ENCODE measurements around the gene PHKB. TPM values are rescaled to one million over a fixed set of nuclear protein-coding genes. Genes with fewer than 3 reads are reported as not detected.

PHKB gene
- total and polyA plus RNA-seq, 2 donors (not counting 3 experiments of a cell fraction or from before 2014, with no cell fraction given) = 30.1 to 61.0 TPM

- H3K4me3 ChIP-seq (replicated peaks in 1 of 3; ENCODE audit: insufficient read depth in 1 of 3, low read depth in 1 of 3, low read length in 3 of 3) = no peak overlapping the region
- intact Hi-C loops (cut with micrococcal nuclease) = loop anchor here (10.0 kb wide), 1 partner anchor 56 kb away; no protein-coding TSS in a partner anchor
- no peak overlapping the region for H3K4me2 ChIP-seq (ENCODE audit: insufficient read depth, low read length)
- H3K9ac ChIP-seq (replicated peaks; ENCODE audit: extremely low read depth, insufficient read depth, low read length) = no peak overlapping the region
- DNase-seq (ENCODE audit: low read depth, low spot score) = no peak
- no peaks in the 10 kb centered on the region for H3K79me2 ChIP-seq (ENCODE audit: control insufficient read depth, insufficient read depth, low read length)
- no peaks in the 10 kb centered on the region for H3K27me3 ChIP-seq (ENCODE audit: control insufficient read depth in 2 of 2, insufficient read depth in 2 of 2, low read length in 2 of 2)
- no peak overlapping the region for H3K27ac ChIP-seq (ENCODE audit: insufficient read depth, low read depth, low read length)
- no peaks in the 10 kb centered on the region for H3K9me3 ChIP-seq (replicated peaks; ENCODE audit: control insufficient read depth, insufficient read depth, low read length)
- CTCF ChIA-PET = interaction anchor here (2.6 kb wide), 1 partner anchor 9 kb away, joined by 10 read pairs; no protein-coding TSS in a partner anchor
- H3K9me1 ChIP-seq (replicated peaks; ENCODE audit: control insufficient read depth, extremely low read depth, insufficient read depth, low read length) = no peaks in the 10 kb centered on the region
- FAIRE-seq = no peak
- POLR2A ChIA-PET = no interaction called here
- no peaks in the 10 kb centered on the region for H3K36me3 ChIP-seq (ENCODE audit: control insufficient read depth in 2 of 2, extremely low read depth in 1 of 2, insufficient read depth in 2 of 2, low read length in 2 of 2)
- no TSS peak for BruUV-seq (replicated peaks)
- dilution Hi-C loops (cut with MboI; ENCODE audit: extremely low pct_ligation_motif_present, low sequenced_read_pairs) = no loop called here
- peaks cover 11% of the 10 kb centered on the region for H3K4me1 ChIP-seq (ENCODE audit: control insufficient read depth, extremely low read depth, insufficient read depth, low read length)
- TF ChIP-seq MYC (IDR thresholded peaks at IDR 0.05; ENCODE audit: low read depth, low read length) = no peak
- no peak for TF ChIP-seq GATA2 (IDR thresholded peaks at IDR 0.05; ENCODE audit: insufficient read depth, insufficient read length, low read depth, low read length)
- no peak for TF ChIP-seq MAX (IDR thresholded peaks at IDR 0.05; ENCODE audit: insufficient read depth, insufficient read length)
- TF ChIP-seq POLR2A (IDR thresholded peaks at IDR 0.05; ENCODE audit: low read depth, low read length) = no peak
- TF ChIP-seq FOS (IDR thresholded peaks at IDR 0.05; ENCODE audit: borderline replicate concordance, insufficient read depth, low read length) = no peak
- TF ChIP-seq CTCF (IDR thresholded peaks at IDR 0.05; ENCODE audit: extremely low read depth in 1 of 2, insufficient read depth in 1 of 2, low read depth in 1 of 2, low read length in 2 of 2) = no peak
- TF ChIP-seq JUN (IDR thresholded peaks at IDR 0.05; ENCODE audit: borderline replicate concordance, insufficient read depth, insufficient read length, low read depth) = no peak
- TF ChIP-seq EZH2 (IDR thresholded peaks at IDR 0.05; ENCODE audit: borderline replicate concordance, low read depth, low read length, severe bottlenecking) = no peak
- TF ChIP-seq POLR2AphosphoS5 (IDR thresholded peaks at IDR 0.05; ENCODE audit: insufficient read depth, low read depth, low read length) = no peak
- H2AFZ ChIP-seq (ENCODE audit: low read depth, low read length) = no peak overlapping the region
- H4K20me1 ChIP-seq (replicated peaks; ENCODE audit: control insufficient read depth, extremely low read depth, insufficient read depth, low read length) = no peaks in the 10 kb centered on the region
Observed at GRCh38 chr16:47700857-47701587, 239.9 kb downstream of the PHKB start.

Data from endothelial cell of umbilical vein (primary cell).